NCI-H1105 (cell line): Measurements from ENCODE around the gene FBXO46.
"Not testable (repeated sequence)": the region's sequence is repeated elsewhere in the genome, so short reads cannot be mapped to it uniquely, and the experiment has no call there.

Source experiments
- DNase-seq: peaks from one replicate; lab custom pipeline; 2025; lab: John Stamatoyannopoulos, UW

Gene FBXO46

GRCh38 chr19:45766296-45766868, 35.7 kb upstream of the FBXO46 start:
- no peak for DNase-seq

- DNase-seq: no peak
These were observed 35.1 kb upstream of the FBXO46 start for GRCh38 chr19:45765702-45766295.

GRCh38 chr19:45764945-45765701, 34.4 kb upstream of the FBXO46 start:
- no peak for DNase-seq

GRCh38 chr19:45764475-45764874, 33.8 kb upstream of the FBXO46 start:
- DNase-seq: no peak

- DNase-seq: no peak
These were observed 33.1 kb upstream of the FBXO46 start for GRCh38 chr19:45763691-45764294.

GRCh38 chr19:45762870-45763631, 32.4 kb upstream of the FBXO46 start:
- no peak for DNase-seq

GRCh38 chr19:45761714-45762113, 31.0 kb upstream of the FBXO46 start:
- no peak for DNase-seq

- DNase-seq: no peak
These were observed 28.2 kb upstream of the FBXO46 start for GRCh38 chr19:45758921-45759320.

- DNase-seq: no peak
These were observed 27.0 kb upstream of the FBXO46 start for GRCh38 chr19:45757695-45758094.

GRCh38 chr19:45754323-45754722, 23.6 kb upstream of the FBXO46 start:
- no peak for DNase-seq

- DNase-seq: no peak
These were observed 22.9 kb upstream of the FBXO46 start for GRCh38 chr19:45753548-45753947.

- DNase-seq: no peak
These were observed 21.9 kb upstream of the FBXO46 start for GRCh38 chr19:45752639-45753038.

- DNase-seq: not testable (repeated sequence)
These were observed 20.8 kb upstream of the FBXO46 start for GRCh38 chr19:45751483-45751882.

- no peak for DNase-seq
These were observed 16.8 kb upstream of the FBXO46 start for GRCh38 chr19:45747513-45747912.

GRCh38 chr19:45746866-45747265, 16.2 kb upstream of the FBXO46 start:
- no peak for DNase-seq

- DNase-seq: no peak
These were observed 14.9 kb upstream of the FBXO46 start for GRCh38 chr19:45745606-45746005.

GRCh38 chr19:45742969-45743368, 12.3 kb upstream of the FBXO46 start:
- no peak for DNase-seq

- DNase-seq: no peak
These were observed 9.1 kb upstream of the FBXO46 start for GRCh38 chr19:45739498-45740439.

GRCh38 chr19:45733160-45733810, 2.6 kb upstream of the FBXO46 start, which contains the start of gene MEIOSIN:
MEIOSIN (plus strand) TSS chr19:45733439; CDS start chr19:45735377, 1,938 bp downstream.
- no peak for DNase-seq

- no peak for DNase-seq
These were observed 851 bp downstream of the FBXO46 start for GRCh38 chr19:45729800-45730290.
